GM19372 (cell line): ENCODE measurements around the gene PHOSPHO1.

Experiments used
- ATAC-seq: cut with Tn5 transposase; IDR thresholded peaks from one replicate; pipeline ENCODE4 v1.9.1; 2021; ENCODE audit warnings: mild to moderate bottlenecking, low read depth, moderate library complexity; ENCODE audit not compliant: unreplicated experiment

PHOSPHO1 gene

DNA sequence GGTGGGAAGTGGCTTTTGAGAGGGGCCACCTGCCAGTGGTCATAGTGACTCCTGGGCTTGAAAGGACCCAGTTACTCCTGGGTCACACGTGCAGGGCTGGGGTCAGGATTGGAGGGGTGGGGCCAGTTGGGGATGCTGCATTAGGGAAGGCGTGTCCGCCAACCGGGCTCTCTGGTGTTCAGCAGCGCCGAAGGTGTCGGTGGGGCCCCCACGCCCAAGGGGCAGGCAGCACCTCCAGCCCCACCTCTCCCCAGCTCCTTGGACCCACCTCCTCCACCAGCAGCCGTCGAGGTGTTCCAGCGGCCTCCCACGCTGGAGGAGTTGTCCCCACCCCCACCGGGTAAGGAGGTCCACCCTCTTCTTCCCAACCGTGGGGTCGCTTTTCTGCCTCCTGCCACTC lies 10.6 kb downstream of the PHOSPHO1 start:
- no peak for ATAC-seq

DNA sequence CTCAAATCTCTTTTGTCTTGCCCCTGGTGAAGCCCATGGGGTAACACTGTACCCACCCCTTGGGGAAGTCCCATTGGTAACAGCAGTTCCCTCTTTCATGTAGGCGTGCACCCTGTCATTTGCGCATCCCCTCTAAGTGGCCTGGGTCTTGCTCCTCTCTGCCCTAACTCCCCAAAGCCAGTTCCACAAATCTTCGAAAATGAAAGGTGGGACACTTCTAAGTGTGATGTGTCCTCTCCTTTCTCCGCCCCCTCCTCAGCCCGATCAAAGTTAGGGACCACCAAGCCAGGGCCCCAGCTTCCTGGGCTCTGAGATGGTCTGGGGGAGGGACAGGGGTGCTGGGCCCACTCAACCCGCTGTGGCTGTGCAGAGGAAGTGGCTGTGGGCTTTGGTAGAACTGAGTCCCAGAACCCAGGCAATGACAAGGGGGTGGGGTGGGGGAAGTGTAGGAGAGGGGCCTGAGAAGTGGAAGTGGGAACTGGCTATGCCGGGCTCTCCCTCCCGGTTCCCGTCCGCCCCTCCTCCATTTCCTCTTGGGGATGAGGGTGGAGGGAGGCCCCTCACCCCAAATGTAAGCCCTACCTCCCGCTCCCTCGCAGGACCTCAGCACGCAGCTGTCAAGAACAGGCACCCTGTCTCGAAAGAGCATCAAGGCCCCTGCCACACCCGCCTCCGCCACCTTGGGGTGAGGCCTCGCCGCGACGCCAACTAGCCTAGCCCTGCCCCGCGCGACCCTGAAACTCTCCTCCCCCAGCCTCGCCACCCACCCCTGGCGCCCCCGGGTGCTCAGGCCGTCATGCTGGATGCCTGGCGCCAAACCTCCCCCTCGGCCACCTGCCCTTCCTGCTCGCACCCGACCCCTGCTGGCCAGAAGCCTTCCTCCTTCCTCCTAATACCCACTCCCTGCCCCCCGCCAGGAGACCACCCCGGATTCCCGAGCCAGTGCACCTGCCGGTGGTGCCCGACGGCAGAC lies 11.4 kb downstream of the PHOSPHO1 start:
- no peak for ATAC-seq

DNA sequence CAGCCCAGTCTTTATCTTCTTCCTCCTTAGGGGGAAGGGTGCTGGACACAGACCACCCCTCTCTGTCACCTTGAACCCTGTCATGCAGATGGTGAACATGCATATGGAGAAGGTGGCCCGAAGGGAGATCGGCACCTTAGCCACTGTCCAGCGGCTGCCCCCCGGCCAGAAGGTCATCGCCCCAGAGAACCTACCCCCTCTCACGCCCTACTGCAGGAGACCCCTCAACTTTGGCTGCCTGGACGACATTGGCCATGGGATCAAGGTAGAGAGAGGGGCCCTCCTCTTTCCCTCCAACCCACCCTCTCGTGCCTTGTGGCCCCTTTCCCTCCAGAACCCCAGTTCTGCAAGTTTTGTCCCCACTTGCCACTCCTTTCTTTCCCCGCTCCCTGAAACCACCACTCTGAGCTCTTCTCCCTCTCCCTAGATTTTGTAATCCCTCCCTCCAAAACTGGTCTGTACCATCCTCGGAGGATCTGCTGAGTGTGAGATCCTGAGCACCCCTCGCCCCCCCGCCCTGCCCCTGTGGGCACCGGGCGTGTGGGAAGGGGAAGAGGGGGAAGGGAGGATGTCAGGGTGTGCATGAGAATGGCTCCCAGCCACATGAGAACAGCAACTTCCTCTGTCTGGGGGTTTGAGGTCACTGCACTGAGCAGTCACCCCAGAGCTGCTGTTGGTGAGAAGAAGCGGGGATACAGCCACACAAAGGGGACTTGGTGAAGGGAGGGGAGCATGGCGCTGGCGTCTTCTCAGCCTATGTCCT lies 12.8 kb downstream of the PHOSPHO1 start:
- ATAC-seq: peak; percentile 59

DNA sequence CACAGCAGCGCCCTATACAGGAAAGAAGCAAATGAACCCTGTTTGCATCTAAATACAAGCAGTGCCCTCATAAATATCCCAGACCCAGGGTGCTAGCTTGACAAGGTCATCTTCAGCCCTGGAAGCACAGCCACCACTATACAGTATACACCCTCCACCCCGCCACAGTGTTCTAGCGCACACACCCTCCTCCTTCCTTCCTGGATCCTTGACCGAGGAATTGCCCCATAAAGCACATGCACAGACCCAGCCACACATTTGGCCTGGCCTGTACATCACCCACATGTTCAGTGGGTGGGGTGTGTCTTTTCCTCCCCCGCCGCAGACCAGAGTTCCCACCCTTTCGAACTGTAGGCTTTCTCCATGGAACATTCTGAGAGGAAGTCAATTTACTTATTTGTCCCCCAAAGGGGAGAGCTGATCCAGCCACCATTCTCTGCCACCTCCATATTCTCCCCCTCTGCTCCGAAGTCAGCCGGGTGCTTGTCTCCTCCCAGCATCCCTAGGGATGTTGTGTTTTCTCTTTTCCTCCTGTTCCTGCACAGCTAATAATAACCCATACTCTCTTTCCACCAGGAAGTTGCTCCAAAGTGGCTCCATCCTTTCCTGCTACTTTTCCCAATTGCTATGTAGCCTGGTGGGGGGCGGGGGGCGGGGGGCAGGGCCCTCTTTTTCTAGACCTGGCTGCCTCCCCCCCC lies 13.5 kb downstream of the PHOSPHO1 start:
- no peak for ATAC-seq

DNA sequence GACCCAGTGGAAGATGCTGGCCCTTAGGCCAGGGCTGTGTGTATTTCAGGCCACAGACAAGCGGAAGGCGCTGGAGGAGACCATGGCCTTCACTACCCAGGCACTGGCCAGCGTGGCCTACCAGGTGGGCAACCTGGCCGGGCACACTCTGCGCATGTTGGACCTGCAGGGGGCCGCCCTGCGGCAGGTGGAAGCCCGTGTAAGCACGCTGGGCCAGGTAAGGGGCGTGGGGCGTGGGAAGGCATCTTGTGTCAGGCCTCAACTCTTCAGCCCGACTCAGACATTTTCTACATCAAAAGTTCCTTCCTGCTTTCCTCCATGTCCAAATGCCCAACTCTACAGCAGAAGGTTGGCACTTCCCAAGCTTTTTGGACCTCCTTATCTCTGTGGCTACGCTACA lies 14.1 kb downstream of the PHOSPHO1 start:
- no peak for ATAC-seq

DNA sequence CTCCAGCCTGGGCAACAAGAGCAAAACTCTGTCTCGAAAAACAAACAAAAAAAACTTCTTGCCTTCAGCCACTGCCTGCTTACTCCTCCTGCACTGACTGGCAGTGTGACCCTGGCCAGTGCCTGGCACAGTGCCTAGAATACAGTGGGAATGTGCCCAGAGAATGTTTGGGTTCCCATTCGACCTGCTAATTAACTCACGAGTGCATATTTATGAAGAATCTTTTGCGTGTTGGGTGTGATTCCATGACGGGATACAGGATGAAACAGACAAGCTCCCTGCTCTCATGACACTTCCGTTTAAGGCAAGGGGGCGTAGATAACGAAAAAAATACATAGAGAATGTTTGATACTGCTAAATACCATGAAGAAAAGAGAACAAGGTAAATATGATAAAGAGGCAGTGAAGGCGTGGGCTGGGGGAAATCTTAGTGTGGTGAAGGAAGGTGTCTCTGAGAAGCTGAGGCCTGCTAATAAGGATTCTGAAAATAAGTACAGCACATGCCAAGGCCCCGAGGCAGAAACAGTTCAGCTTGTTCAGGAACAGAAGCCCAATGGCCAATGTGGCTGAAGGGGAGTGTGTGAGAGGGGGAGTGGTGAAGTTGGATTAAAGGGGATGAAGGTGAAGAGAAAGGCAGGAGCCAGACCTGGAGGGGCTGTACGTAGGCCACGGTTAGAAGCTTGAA lies 15.8 kb downstream of the PHOSPHO1 start:
- no peak for ATAC-seq

DNA sequence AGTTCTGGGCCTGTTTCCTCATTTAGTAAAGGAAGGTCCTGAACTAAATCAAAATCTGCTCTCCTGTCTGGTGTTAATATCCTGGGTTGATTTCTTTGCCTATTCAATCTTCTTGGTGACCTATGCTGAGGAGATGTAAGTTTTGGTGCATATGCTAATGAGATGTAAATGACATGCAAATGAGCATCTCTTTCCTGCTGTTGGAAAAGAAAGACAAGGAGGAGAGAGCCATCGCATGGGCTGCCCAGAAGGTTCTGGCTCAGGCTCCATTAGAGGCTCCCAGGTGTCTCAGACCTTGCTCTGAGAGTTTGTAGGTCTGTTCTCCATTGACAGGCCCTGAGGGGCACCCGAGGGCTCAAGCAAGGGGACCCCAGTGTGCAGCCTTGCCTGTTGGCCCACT lies 16.7 kb downstream of the PHOSPHO1 start:
- ATAC-seq: no peak

DNA sequence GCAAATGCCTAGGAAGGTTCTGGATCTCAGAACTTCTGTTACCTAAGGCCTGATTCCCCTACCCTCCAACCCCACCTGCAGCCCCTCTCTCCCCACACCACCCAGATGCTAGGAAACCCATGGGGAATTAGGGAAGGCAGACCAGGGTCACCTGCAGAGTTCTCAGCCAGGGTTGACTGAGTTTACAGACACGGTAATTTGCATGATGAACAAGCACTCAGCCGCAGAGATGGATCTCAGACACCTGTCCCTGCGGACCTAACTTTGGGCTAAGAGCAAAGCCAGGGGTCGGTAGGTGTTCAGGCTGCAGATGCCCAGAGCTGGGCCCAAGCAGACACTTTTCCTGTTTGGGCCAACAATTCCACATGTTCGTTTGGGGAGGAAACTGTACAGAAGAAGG lies 17.2 kb downstream of the PHOSPHO1 start:
- ATAC-seq: no peak

DNA sequence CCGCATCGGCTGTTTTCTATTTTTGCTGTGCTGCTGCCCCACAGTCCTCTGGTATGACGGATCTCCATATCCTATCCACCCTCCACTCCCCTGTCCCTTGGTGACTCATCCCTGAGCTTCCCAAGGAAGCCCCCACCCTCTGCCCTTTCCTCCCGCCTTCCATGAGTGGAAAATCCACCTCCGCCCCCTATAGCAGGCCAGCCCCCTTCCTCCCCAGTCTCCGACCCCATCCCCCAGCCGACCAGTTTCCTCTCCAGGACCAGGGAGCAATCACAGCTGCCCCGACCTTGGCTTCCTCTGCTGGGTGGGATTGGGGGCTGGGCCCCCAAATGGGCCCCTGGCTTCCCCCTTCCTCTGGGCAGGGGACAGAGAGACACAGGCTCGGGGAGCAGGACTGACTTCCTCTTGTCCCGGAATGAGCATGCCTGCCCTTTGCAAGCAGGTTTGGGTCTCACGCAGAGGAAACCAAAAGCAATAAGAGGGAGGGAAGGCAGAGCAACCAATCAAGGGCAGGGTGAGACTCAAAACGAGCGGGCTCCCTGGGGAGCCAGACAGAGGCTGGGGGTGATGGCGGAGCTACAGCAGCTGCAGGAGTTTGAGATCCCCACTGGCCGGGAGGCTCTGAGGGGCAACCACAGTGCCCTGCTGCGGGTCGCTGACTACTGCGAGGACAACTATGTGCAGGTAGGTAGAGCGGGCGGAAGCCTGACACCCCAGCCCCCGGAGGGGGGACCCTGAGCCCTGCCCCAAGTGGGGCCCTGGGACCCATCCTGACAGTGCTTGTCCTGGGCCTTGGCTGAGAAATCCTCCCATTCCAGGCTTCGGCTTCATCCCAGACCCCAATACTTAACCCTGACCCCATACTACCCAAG lies 20.2 kb downstream of the PHOSPHO1 start, which contains the start of the genes ABI3 and GNGT2:
TSS of gene ABI3 (plus strand) at position 550 of the 872 bp plus-strand sequence. CDS start at position 568, 18 bp downstream.
TSS of gene GNGT2 (minus strand) at position 417 of the 872 bp plus-strand sequence. CDS start 3,152 bp downstream, outside the sequence.
- peak; percentile 78 for ATAC-seq

DNA sequence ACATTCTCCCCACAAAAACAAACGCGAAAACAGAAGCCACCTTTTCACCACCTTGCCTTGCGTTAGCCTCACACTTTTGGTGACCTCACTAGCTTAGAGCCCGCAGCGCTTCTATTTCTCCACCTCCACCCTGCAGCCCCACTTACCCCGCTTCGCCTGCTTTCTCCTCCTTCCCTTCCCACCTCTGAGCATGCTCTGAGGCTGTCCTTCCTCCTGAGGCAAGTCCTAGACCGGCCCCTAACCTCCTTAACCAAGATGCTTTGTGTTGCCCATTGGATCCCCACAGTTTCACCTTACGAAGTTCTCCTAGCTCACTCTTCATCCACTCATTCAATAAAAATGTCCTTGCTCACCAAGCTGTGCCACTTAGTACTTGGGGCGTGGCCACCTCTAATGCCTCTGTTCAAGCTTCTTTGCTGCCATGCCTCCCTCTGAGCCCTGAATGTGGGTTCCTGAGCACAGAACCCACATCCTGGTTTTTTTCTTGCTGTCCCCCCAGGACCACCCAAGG lies 21.5 kb downstream of the PHOSPHO1 start:
- ATAC-seq: no peak

DNA sequence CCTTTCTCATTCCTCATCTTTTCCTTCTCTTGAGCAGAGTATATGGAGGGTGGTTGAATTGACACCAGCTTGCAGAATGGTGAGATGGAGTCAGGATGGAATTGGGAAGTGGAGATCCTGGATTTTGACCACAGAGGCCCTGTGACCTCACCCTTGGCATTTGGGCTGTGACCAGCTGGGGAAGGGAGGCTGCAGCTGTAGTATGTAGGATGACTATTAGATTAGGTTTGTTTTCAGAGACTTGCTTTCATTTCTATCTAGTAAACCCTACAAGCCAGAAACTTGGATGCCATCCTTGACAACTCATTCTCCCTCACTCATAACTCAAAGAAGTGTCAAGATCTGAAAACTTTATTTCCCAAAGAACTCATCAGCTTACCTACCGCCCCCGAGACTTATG lies 26.1 kb downstream of the PHOSPHO1 start:
- no peak for ATAC-seq

DNA sequence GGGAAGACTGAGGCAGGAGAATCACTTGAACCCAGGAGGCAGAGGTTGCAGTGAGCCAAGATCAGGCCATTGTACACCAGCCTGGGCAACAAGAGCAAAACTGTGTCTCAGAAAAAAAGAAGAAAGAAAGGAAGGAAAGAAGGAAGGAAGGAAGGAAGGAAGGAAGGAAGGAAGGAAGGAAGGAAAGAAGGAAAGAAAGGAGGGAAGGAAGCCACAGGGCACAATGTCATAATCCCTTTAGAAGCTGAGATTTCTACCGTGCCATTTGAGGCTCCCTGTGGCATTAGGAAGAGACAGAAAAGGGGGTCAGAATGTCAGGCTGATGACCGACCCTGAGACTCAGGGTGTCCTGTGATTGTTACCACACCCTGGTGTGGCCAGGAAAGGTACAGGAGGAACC lies 26.8 kb downstream of the PHOSPHO1 start:
- ATAC-seq: no peak

DNA sequence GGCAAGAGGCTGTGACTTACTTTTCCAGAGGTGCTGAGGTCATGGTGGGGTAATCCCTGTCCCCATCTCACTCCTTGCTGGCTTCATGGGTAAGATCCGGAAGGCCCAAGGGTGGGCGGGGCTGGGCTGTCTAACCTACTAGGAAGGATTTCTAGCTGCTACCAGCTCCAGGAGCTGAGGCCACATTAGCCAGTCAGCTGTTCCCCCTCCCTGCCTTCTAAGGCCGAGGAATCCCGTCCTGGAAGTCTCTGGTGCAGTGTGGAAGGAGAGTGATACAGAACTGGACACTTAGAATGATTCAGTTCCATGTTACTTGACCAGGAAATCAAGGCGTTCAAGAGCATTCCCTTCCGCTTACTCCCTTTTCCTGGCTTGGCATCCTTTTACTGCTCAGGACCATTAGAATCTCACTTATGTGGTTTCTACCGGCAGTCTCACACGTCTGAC lies 29.1 kb downstream of the PHOSPHO1 start:
- no peak for ATAC-seq

DNA sequence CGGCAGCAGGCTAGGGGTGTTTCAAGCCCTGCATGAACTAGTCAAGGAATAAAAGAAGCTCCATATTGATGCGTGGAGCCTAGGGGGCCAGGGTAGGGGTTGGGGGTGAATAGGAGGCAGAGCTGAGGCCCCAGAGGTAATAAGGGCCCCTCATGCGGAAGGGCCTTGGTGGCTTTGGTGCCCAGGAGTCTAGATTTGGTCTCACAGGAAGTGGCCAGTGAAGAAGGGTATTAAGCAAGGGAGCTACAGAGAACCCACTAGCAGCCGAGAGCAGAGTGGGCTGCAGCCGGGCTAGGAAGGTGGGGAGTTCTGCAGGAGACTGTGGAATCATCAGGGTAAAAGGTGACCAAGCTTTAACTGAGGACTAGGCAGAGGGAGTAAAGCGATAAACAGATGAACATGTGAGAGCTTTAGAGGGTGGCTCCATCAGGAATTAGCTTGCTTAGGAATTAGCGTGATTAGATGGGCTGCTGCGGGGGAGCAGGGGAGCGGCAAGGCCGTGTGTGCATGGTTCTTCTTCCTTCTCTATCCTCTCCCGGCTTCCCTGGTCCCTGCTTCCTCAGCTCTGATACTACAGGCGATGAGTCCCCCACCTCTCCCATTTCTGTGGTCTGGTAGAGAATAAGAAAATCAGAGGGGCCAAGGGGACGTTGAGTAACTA lies 30.0 kb downstream of the PHOSPHO1 start:
- no peak for ATAC-seq

DNA sequence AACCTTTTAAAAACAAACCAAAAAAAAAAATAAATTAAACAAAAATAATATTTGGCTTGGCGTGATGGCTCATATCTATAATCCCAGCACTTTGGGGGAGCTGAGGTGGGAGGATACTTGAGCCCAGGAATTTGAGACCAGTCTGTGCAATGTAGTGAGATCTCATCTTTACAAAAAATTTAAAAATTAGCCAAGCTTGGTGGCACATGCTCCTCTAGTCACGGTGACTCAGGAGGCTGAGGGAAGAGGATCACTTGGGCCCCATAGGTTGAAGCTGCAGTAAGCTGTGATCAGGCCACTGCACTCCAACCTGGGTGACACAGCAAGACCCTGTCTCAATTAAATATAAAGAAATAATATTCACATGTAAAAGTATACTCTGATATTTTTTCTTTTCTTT lies 32.4 kb downstream of the PHOSPHO1 start:
- ATAC-seq: no peak

DNA sequence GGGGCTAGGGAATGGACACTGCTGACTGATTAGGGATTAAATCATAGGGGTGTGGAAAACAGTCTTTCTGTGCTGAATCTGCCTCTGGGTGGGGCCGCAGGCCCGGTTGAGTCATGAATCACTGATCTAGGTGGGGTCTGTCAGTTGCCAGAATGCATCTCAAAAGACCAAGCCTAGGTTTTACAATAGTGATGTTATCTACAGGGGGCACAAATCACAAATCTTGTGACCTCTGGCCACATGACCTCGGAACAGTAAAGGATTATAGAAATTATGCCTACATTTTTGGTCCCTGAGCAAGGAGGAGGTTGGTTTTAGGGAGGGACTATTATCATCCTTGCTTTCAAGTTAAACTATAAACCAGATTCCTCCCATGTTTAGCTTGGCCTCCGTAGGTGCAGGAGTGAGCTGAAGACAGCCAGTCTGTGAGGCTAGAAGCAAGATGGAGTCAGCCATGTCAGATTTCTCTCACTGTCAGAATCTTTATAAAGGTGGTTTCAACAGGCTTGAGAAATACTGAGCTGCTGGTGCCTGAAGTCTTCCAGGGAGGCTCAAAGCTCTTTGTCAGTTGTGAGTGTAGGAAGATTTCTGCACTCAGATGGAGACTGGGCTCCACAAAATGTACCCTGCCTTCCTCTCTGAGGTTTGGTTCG lies 33.1 kb downstream of the PHOSPHO1 start:
- ATAC-seq: no peak

DNA sequence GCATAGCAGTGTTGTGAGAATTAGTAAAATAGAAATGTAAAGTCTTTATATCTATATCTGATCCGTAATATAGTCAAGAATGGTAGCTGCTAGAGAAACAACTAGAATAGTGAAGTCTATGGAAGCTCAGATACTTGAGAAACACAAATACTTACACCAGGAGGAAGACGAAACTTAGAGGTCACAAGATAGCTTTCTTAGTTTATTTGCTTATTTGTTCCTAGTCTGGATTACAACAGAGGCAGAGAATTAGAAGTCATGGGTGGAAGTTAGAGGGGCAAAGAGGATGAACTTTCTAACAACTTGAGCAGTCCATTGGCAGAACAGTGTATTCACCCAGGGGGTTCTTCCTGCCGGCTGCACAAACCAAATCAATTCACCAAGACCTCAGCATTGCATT lies 34.1 kb downstream of the PHOSPHO1 start:
- no peak for ATAC-seq

DNA sequence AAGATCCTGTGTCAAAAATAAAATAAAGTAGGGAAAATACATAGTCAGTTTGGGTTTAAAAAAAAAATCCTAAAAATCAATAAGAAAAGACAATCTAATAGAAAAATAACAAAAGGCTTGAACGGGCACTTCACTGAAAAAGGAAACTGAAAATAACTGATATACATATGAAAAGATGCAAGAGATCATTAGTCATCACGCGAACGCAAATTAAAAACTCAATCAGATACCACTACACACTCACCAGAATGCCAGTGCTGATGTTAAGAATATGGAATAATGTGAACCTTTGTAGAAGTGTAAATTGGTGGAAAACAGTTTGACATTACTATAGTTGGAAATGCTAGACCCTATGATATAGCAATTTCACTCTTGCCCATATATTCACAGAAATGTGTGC lies 34.8 kb downstream of the PHOSPHO1 start:
- no peak for ATAC-seq
